H1 (cell line): ENCODE measurements around the gene CACNA1A.

Experiments used
- CTBP2 ChIP-seq: IDR thresholded peaks from 2 replicates; pipeline ENCODE4 v1.7.0; 2011; ENCODE audit warnings: borderline replicate concordance, mild to moderate bottlenecking, moderate library complexity, mixed read lengths, low read length; ENCODE audit not compliant: insufficient read depth, insufficient read length
- FOSL1 ChIP-seq: IDR thresholded peaks from 2 replicates; pipeline ENCODE4 v1.6.1; 2011; ENCODE audit warnings: mild to moderate bottlenecking, low read depth, low read length, moderate library complexity; ENCODE audit not compliant: insufficient read depth
- SIN3A ChIP-seq, 2 experiments: IDR thresholded peaks in 1 of 2; conservative IDR thresholded peaks in 1 of 2; 2 replicates each; pipeline ENCODE4 v1.6.1; 2011 to 2012; ENCODE audit warnings: low read length in 2 of 2, improper control_type of control experiment in 1 of 2, low read depth in 1 of 2, mild to moderate bottlenecking in 1 of 2
- SIX5 ChIP-seq: IDR thresholded peaks from 2 replicates; pipeline ENCODE4 v1.6.1; 2011; ENCODE audit warnings: mild to moderate bottlenecking, low read depth, low read length
- TF ChIP-seq, protein P1 (sequence below), 3 experiments: IDR thresholded peaks; 1 replicate in 2 of 3; 2 replicates in 1 of 3; pipeline versions ENCODE4 v1.5.1 to v1.6.1; 2011; ENCODE audit warnings: low read length in 3 of 3, mild to moderate bottlenecking in 3 of 3, inconsistent platforms in 2 of 3, low read depth in 1 of 3, moderate library complexity in 1 of 3; ENCODE audit not compliant: insufficient read depth in 1 of 3; ENCODE audit errors: control extremely low read depth in 1 of 3

DNA sequence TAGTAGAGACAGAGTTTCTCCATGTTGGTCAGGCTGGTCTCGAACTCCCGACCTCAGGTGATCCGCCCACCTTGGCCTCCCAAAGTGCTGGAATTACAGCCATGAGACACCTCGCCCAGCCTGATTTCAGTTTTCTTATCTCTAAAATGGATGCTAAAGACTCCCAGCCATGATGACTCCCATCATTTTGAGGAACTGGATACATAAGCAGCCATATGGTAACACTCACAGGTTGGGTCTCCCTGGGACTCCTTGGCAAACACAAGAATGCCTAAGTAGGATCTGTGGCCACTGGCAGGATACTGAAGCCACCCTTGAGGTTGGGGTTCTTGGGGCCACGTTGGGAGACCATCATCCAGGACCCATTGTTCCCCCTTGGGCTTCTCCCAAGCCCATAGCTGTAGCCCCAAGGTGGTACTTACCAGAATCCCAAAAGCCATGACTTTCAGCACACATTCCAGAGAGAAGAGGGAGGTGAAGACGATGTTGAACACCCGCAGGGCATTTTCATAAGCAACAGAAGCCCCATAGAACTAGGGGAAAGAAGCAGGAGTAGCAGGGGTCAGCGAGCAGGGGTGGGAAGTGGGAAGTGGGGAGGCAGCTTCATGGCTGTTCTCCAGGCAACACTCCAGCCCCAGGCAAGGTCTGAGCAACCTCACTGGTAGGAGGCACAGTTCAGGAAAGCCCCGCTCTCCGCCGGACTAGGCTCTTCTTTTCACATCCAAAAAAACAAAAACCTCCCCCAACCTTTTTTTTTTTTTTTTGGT, 253.5 kb downstream of the CACNA1A start:
- TF ChIP-seq SIX5 (no peak), FOSL1 (no peak), CTBP2 (no peak), SIN3A (conservative IDR thresholded peaks at IDR 0.05 in 1 of 2, IDR thresholded peaks at IDR 0.05 in 1 of 2; ENCODE audit: low read depth in 1 of 2, low read length in 2 of 2) (no peak)
- TF ChIP-seq, protein P1, sequence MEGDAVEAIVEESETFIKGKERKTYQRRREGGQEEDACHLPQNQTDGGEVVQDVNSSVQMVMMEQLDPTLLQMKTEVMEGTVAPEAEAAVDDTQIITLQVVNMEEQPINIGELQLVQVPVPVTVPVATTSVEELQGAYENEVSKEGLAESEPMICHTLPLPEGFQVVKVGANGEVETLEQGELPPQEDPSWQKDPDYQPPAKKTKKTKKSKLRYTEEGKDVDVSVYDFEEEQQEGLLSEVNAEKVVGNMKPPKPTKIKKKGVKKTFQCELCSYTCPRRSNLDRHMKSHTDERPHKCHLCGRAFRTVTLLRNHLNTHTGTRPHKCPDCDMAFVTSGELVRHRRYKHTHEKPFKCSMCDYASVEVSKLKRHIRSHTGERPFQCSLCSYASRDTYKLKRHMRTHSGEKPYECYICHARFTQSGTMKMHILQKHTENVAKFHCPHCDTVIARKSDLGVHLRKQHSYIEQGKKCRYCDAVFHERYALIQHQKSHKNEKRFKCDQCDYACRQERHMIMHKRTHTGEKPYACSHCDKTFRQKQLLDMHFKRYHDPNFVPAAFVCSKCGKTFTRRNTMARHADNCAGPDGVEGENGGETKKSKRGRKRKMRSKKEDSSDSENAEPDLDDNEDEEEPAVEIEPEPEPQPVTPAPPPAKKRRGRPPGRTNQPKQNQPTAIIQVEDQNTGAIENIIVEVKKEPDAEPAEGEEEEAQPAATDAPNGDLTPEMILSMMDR (IDR thresholded peaks at IDR 0.05; ENCODE audit: control extremely low read depth in 1 of 3, insufficient read depth in 1 of 3, low read depth in 1 of 3, low read length in 3 of 3) = no peak
